COLO829 (cell line): Measurements from ENCODE around the gene IPPK.

ENCODE experiments used
- DNase-seq: peaks from one replicate; pipeline ENCODE4 v3.0.0; 2012; ENCODE audit warnings: low spot score

IPPK gene

DNA sequence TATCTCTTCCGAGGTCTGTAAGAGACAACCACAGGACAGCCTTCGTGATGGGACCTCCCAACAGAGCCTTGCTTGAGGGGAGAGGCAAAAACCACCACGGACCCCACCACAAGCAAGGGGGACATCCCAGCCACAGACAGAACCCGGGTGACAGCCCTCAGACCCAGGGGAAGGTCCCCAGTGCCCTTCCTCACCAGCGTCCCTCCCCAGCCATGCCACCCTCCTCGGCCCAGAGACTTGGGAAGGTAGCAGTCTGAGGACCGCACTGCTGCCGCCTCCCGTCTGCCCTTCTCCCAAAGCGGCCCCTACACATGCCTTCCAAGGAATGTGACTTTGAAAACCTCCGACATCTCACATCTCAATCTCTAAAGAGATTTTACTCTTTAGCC, 13.4 kb downstream of the IPPK start:
- no peak for DNase-seq

DNA sequence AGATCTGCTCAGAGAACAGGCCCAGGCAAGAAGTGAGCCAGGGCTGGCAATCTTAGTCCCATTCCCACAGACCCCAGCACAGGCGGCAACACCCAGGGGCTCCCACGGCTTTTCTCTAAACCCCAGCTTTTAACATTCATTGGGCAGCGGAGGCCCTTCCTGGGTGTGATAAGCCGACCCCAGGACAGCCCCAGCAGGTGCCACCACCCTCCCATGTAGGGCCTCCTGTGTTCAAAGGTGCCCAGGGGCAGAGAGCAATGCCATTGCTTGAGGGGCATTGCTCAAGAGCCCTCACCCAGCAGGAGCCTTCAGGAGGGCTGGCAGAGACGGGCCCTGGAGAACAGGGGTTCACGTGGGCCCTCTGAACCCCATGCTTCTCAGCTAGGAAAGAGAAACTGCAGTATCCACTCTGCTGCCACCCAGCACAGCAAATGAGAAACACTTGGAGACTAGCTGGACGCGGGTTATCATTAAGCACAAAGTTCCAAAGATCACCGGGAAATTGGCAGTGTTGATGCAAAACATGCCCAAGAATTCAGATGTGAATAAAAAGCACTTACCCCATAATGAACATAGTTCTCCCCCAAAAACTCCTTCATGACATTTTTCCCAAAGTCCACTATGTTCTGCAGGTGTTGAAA, 13.9 kb downstream of the IPPK start:
- DNase-seq = no peak

DNA sequence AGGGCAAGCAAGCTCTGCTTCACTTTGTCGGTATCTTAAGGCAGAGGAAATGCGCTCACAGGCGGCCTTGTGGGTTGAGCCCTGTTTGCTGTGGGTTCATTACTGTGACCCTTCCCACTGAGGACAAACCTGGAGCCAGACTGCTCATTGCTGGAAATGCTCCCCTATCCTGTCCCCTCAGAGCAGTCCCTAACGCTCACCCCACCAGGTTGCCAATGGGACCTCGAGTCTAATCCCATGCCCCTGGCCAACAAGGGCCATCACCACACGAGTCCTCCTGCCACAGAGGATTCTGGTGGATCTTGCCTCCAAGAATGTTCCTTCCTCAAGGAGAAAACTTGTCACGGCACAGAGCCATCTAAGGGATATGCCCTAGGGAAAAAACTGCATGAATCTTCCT, 14.6 kb downstream of the IPPK start:
- DNase-seq = no peak

DNA sequence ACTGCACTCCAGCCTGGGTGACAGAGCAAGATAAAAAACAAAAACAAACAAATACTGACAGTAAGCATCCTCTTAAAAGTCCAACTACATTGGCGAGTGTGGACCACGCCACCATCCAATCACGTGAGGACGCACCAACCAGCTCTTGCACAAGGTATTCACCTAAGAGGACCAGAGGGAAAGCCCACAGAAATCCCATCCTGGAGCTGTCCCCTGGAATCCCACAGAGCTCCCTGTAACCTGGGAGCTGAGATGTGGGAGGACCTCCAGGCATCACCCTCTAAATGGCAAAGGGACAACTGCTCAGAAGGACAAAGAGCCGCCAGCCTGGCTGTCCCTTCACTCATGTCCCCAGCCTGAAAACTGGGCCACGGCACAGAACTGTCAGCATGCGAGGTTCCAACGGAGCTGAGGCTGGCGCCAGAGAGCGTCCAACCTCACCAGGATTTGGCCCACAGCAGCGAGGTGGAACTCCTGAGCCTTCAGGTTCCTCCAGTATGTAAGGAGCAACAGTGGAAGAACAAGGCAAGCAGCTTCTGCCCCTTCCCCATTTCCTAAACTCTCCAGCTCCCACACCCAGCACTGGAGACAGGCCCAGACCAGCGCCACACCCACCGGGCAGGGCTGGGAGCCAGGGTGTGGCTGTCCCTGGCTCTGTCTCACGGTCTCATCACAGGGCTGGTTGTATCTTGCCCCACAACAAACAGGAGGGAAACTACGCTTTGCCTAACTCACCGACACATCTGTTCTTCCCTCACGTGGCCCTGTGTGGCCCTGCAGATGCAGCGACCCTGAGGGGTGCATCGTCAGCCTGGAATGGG, 15.2 kb downstream of the IPPK start:
- no peak for DNase-seq

DNA sequence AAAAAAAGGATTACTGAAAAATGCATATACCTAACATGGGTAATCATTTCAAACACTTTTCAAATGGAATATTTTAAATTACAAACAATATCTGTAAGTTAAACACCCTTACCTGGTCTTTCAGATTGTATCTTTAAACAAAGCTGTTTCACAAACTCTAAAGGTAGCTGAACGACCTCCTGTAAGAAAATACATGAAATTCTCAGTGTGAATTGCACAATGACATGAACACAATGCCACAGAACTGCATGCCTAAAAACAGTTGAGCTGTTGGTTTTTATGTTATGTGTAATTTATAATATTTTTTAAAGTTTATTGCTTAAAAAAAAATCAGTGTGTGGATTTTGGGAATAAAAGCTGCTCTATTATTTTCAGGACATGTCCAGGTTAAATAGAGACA, 17.5 kb downstream of the IPPK start:
- no peak for DNase-seq

DNA sequence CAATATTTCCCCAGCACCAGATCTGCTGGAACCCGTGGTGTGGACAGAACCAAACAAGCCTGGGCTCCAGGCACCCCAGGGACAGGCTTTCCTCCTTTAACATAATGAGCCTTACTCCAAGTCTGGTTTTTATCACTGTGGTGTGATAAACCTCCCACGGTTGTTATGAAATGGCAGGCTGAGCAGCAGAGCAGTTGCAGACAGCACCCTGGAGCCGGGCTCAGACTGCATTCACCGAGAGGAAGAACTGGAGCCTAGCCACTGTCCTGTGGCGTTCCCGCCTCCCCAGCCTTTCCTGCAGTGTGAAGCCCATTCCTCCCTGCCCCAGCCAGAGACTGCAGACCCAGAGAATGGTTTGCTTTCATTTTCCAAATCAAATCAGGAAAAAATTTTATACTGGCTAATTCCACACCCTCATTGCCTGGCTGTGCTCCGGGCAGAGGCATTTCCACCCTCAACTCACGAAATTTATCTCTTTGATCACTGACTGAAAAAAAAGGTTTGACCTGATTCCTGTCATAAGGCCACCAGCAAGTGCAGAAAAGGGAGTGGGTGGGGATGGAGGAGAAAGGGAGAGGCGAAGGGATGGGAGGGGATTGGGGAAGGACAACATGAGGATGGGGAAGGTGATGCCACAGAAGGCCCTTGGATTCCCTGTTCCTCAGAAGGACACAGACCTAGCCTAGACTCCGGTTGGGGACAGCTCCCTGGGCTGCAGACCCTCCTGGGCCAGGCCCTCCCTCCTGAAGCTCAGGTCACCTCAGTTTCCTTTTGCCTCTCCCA, 18.9 kb downstream of the IPPK start:
- no peak for DNase-seq

DNA sequence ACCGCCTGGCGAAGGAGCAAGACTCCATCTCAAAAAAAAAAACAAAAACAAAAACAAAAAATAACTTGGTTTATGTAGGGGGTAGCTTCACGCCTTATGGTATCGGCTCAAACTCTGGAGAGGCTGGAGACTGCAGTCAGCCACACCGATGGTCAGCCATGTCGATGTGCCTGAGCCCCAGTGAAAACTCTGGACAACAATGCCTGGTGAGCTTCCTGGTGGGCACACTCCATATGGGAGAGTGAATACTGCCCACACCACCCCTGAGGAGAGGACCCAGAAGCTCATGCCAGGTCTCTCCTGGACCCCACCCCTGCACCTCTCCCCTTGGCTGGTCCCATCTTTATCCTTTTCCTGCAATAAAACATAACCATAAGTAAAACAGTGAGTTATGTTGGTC, 19.6 kb downstream of the IPPK start:
- no peak for DNase-seq

DNA sequence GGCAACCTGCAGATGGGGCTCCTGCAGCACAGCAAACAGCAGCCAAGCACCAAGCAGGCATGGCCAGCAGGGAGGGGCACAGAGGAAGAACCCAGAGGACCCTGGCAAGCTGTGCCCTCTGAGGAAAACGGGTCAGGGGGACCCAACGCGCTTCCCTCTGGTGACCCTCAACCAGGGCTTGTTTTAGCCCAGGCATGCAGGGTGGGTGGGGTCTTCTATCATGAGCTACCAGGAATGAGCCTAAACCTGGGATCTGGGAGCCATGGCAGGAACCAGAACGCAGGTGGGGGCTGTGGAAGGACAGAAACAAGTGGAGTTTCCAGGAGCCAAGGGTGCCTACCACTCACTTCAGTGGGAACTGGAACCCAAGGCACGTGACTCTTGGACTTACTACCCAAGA, 20.9 kb downstream of the IPPK start:
- DNase-seq = no peak

DNA sequence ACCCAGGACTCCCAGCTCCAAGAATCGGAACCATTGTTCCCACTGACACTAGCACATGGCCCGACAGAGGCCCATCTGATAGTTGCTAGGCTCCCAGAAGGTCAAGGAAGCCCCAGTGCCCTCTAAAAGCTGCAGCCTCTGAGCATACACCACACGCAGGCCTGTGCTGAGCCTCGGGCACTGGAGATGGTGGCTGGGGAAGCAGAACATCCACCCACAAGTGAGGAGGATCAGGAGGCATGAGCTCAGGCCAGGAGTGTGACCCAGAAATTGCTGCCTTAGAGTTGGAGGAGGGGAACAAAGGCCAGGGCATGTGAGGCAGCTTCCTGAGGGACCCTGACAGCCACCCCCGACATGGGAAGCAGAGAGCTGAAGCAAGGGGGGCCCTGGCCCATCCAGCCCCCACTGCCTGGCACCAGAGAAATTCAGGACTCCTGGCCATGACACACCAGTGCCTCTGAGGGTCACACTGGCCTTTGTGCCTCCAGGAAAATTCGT, 21.4 kb downstream of the IPPK start:
- DNase-seq = no peak

DNA sequence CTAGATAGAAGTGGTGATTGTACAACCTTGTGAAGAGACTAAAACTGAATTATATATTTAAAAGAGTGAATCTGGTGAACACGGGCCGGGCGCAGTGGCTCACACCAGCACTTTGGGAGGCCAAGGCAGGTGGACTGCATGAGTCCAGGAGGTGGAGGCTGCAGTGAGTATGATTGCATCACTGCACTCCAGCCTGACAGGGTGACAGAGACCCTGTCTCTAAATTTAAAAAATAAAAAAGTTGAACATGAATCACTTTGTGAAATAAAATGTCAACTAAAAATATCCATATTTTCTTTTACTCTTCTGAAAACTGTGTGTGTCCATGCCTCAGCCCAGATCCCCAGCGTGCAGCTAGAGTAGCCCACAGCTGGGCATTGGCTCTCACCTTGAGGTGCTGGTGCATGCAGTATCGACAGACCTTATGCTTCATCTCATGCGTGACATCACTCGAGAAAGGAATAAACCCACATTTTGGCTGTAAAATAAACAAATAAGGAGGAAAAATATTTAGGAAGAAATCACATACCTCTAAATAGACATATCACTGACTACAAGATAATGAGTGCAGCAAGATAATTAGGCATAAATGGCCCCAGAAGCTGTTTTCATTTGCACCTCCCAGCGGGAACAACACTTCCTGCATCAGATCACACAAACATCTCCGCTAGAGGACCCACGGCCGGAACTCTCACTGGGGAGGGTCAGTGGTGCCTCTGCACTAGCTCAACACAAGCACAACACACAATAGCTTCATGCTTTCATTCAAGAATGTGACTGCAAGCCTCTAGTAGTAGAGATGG, 22.1 kb downstream of the IPPK start:
- no peak for DNase-seq

DNA sequence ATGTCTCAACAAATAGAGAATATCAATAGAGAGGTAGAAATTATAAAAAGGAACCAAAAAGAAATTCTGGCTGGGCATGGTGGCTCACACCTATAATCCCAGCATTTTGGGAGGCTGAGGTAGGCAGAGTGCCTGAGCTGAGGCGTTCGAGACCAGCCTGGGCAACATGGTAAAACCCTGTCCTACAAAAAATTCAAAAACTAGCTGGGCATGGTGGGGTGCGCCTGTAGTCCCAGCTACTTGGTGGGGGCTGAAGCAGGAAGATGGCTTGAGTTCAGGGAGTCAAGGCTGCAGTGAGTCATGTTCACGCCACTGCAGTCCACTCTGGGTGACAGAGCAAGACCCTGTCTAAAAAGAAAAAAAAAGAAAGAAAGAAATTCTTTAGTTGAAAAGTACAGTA, 24.9 kb downstream of the IPPK start:
- no peak for DNase-seq

DNA sequence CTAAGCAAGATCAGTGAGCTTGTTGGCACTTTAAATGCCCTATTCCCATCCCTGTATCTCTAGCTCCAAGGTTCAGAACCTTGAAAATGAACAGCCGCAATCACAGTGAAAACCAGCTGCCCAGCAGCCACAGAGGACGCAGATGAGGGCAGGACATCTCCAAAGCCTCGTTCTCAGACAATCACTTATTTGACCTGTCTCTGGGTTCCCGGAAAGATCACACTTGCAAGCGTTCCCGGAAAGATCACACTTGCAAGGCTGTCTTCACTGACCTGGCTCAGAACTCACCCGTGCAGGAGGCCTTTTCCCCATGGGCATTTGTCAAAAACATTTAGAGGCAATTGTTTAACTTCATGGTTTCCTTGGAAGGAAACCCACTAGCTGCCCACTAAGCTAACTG, 25.7 kb downstream of the IPPK start:
- DNase-seq = no peak

DNA sequence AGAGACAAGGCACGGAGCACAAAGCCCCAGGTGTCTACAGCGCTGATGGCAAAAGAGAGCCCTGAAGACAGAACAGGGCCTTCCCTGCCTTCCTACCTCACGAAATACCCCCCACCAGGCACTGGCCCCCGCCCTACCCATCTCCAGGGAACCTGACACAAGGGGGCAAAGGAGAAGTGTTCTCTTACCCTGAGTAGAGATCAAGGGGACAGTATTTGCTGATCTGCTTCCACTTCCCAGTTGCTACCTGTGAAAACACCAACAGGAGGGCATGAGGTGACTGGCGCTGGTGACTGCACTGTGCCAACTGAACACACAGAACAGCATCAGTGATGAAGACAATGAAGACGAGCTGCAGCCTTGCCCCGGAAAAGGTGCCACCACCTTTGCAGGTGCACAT, 27.4 kb downstream of the IPPK start:
- DNase-seq = no peak

DNA sequence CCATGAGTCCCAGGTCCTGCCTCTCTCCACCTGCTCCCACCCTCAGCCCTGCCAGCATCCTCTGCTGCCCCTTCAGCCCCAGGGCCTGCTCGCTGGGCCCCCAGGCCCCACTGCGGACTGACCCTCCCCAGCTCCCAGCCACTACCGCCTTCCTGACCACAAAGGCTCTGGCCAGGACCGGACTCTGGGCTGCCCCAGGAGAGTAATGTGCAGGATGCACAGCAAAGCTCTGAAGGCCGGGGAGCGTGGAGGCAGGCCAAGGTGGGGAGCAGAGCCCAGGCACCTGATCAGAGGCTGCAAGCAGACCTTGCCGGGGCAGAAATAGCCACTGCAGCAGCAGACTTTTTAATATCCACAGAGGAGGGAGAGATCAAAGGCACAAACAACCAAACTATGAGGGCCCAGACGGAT, 27.9 kb downstream of the IPPK start:
- DNase-seq = no peak

DNA sequence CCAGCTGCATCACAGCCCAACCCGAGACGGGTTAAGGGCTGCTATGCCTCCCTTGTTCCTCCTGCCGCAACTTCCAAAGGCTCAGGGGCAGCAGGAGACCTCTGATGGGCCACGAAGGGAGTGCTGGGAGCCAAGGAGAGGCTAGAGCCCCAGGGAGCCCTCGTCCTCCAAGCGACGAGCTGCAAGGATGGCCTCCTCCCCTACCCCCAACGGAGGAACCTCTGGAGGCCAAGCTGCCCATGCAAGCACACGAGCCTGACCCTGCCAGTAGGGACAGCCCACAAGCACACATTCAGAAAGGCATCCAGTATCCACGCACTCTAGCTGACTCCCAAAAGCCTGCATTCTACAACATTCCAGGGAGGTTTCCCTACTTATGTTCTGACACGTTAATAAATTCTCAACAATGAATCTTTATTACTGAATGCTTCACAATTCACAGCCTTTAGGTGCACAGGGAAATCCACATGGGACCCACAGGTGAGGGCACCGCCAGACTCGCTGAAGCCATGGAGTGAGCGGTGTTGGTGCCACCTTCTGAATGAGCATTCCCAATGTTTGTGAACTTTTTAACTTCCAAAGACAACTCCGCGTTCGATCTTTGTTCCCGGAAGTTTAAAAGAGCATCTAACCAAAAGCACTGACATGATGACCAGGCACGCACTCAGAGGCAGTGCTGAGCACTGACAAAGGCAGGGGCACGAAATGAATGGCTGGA, 28.7 kb downstream of the IPPK start:
- no peak for DNase-seq

DNA sequence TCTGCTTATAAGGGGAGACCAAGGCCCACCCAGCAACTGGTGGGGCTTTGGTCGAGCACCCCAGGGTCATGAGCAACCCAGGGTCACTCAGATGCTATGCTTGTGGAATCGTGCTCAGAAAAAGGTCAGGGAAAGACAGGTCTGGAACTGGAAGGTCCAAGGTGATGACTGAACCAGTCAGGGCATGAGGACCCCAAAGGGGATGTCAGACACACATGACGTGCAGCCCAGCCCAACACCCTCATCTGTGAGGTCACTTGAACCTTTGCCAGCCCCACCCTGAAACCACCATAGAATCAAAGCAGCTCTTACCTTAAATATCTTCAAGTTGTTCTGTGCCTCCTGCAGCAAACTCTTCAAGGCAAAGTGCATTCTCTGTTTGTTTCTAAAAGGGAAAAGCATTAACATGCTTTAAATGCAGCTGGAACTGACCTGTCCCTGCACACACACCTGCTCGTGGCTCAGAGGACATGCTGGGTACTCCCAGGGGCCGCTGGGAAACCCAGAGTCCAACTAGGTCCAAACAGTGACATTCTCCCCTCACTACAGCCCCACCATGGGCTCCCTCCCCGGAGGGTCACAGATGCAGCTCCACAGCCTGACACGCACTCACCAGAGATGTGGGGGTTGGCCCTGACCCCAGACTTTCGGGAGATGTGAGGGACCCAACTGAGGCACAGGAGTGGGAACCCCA, 29.4 kb downstream of the IPPK start:
- DNase-seq = no peak

DNA sequence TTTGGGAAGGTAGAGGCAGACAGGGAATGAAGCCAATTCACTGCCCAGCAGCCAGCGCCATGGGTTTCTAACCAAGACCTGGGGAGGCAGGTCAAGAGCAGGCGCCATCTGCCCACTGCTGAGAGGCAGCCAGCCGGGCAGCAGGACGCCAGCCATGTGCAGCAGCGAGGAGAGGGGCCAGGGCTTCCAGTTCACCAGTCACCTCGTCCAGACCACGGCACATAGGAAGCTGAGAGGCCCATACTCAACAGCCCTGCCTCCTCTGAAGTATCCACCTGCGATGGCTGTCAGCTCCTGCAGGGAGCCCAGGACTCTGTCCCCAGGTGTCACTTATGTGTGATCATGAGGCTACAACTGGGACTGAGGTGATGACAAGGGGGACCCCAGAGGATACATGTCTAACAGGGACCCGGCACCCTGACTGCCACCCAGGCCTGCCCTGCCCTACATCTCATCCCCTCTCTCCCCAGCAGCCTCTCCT, 30.1 kb downstream of the IPPK start:
- DNase-seq = no peak

DNA sequence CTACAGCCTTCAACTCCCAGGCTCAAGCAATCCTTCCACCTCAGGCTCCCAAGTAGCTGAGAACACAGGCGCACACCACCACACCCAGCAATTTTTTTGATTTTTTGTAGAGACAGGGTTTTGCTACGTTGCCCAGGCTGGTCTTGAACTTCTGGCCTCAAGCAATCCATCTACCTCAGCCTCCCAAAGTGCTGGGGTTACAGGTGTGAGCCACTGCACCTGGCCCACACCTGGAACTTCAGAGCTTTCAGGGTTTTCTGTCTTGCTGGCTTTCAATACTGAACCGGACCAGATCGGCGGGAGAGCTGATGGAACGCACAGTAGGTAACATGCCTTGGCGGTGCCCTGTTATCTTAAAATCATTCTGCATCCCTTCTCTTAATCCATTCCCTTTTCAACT, 30.8 kb downstream of the IPPK start:
- DNase-seq = no peak

DNA sequence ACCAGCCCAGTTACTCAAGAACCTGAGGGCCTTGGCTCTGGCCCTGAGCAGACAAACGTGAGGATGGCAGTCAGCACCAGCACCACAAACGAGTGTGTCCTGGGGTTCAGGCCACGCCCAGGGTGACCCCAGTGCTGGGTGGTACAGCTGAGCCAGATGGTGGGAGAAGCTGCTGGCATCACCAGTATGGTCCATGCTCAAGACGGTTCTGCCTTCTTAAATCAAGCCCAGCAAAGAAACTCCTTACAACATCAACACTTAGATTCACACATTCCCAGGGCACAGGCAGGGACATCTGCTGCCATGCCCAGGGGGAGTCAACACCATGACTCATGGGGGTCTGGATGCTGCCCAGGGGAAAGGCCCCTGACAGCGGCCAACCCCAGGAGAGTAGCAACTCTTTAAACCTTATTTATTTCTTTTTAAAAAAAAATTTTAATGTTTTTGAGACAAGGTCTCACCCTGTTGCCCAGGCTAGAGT, 31.3 kb downstream of the IPPK start:
- no peak for DNase-seq

DNA sequence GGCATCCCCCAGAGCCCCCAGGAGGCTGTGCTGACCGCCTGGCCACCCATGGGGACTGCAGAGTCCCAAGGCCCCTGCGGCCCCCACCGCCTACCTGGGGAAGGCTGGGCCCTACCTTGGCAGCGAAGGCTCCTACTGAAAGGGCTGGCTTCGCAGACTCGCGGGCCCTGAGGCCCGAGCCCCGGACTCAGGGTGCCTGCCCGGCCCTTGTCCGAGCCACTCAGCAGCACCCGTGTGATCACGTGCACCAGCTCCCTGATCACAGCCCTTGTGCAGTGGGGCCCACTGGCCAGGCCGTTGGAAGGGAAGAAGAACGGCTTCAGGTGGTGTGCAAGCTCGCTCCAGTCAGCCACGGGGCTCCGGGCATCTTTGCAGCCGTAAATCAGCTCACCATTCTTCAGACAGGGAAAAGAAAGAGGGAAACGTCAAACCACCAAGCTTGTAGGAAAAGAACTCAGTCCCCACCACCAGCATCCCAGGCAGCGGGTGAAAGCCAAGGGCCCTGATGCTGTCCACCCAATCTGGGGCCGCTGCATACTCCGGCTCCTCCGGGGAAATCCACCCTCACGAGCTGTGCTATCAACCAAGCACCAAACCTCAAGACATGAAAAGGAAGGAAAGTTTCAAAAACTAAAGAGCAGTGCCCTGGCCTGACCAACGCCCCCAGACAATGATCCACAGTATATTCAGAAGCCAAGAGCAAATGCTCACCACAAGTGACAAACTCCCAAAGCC, 31.9 kb downstream of the IPPK start:
- DNase-seq = no peak
